GM12801 (cell line): ENCODE measurements around the gene SWSAP1.

Experiments
- CTCF ChIP-seq: IDR thresholded peaks from one replicate; pipeline ENCODE4 v1.5.1; 2011; ENCODE audit warnings: control low read depth; ENCODE audit not compliant: insufficient read length; ENCODE audit errors: extremely low read depth

Gene SWSAP1

GRCh38 chr19:11361037-11361770, 13.3 kb upstream of the SWSAP1 start:
- no peak for TF ChIP-seq CTCF

- no peak for TF ChIP-seq CTCF
These were observed 12.4 kb upstream of the SWSAP1 start for GRCh38 chr19:11361771-11362731.

- no peak for TF ChIP-seq CTCF
These were observed 10.6 kb upstream of the SWSAP1 start for GRCh38 chr19:11363881-11364280.

GRCh38 chr19:11364296-11364904, 10.1 kb upstream of the SWSAP1 start:
- TF ChIP-seq CTCF: no peak

DNA sequence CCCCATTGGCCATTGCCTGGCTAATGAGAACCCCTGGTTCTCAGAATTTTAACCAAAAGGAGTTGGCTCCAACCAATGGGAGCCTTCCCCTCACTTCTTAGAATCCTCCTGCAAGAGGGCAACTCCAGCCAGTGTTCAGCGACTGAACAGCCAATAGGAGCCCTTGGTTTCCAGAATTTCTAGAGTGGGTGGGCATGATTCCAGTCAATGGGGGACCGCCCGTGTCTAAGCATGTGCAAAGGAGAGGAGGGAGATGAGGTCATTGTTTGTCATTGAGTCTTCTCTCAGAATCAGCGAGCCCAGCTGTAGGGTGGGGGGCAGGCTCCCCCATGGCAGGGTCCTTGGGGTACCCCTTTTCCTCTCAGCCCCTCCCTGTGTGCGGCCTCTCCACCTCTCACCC, 9.5 kb upstream of the SWSAP1 start:
- TF ChIP-seq CTCF: no peak

GRCh38 chr19:11365557-11366117, 8.8 kb upstream of the SWSAP1 start:
- TF ChIP-seq CTCF: no peak

DNA sequence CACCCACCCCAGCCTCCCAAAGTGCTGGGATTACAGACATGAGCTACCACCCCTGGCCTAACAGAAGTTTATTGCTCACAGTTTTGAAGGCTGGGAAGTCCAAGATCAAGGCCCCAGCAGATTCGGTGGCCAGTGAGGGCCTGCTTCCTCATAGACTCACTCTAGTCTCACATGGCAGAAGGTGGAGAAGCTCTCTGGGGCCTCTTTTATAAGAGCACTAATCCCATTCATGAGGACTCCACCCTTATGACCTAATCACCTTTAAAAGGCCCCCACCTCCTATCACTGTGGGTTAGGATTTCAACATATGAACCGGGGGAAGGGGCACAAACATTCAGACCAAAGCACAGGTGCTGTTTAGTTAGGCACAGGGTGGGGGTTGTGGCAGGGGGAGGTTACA, 6.9 kb upstream of the SWSAP1 start:
- TF ChIP-seq CTCF: no peak
